K562 (cell line): Measurements from ENCODE around the gene GRPEL2. TPM values are rescaled to one million over a fixed set of nuclear protein-coding genes. Genes with fewer than 3 reads are reported as not detected.
A peak's percentile ranks its signal among the peaks of the same experiment; 100 is the strongest.

Experiments
- ARID2 ChIP-seq: fragments of 450-650 bp; IDR thresholded peaks from 2 replicates; pipeline ENCODE4 v1.6.1; 2017; ENCODE audit warnings: antibody characterized with exemption, mild to moderate bottlenecking
- CHD2 ChIP-seq: IDR thresholded peaks from 2 replicates; pipeline ENCODE4 v1.6.1; 2011; ENCODE audit warnings: low read depth, low read length
- COPS2 ChIP-seq: fragments of 450-650 bp; conservative IDR thresholded peaks from 2 replicates; pipeline ENCODE4 v1.6.1; 2016; ENCODE audit warnings: mild to moderate bottlenecking, moderate library complexity
- GTF2E2 ChIP-seq: fragments of 200-800 bp; sonication (Bioruptor generic); IDR thresholded peaks from 2 replicates; pipeline ENCODE4 v1.6.1; 2016; ENCODE audit warnings: missing genetic modification characterization, missing compliant biosample characterization
- KAT7 ChIP-seq: sonication (generic); formaldehyde crosslinking; IDR thresholded peaks from 2 replicates; pipeline ENCODE4 v1.8.0; 2022; ENCODE audit warnings: missing genetic modification reagents, mild to moderate bottlenecking, borderline replicate concordance
- LARP7 ChIP-seq: fragments of 450-650 bp; IDR thresholded peaks from 2 replicates; pipeline ENCODE4 v1.6.1; 2016
- NCOR1 ChIP-seq: fragments of 450-650 bp; IDR thresholded peaks from 2 replicates; pipeline ENCODE4 v1.6.1; 2016; ENCODE audit warnings: mild to moderate bottlenecking, moderate library complexity
- PHB ChIP-seq: fragments of 250-450 bp; sonication (Bioruptor Pico); IDR thresholded peaks from 2 replicates; pipeline ENCODE4 v1.5.0; 2021
- POLR3A ChIP-seq: IDR thresholded peaks from 2 replicates; pipeline ENCODE4 v1.6.1; 2011; ENCODE audit warnings: borderline replicate concordance, mild to moderate bottlenecking, moderate library complexity; ENCODE audit not compliant: insufficient read length, insufficient read depth; ENCODE audit errors: extremely low read depth
- RBM17 ChIP-seq: fragments of 200-400 bp; formaldehyde crosslinking; IDR thresholded peaks from 2 replicates; pipeline ENCODE4 v1.6.1; 2017; ENCODE audit warnings: low read depth, mild to moderate bottlenecking, low read length, borderline replicate concordance
- RBM22 ChIP-seq: fragments of 200-400 bp; formaldehyde crosslinking; IDR thresholded peaks from 2 replicates; pipeline ENCODE4 v1.6.1; 2018; ENCODE audit warnings: low read length, low read depth; ENCODE audit not compliant: poor library complexity, severe bottlenecking
- SOX6 ChIP-seq: fragments of 450-650 bp; IDR thresholded peaks from 2 replicates; pipeline ENCODE4 v1.6.1; 2014; ENCODE audit warnings: mild to moderate bottlenecking
- SREBF2 ChIP-seq: sonication (generic); formaldehyde crosslinking; IDR thresholded peaks from 2 replicates; pipeline ENCODE4 v1.4.0; 2020; ENCODE audit warnings: mild to moderate bottlenecking, missing genetic modification reagents
- TAF7 ChIP-seq: fragments of 450-650 bp; IDR thresholded peaks from 2 replicates; pipeline ENCODE4 v1.6.1; 2016; ENCODE audit warnings: missing genetic modification characterization, missing compliant biosample characterization
- TCF7 ChIP-seq: sonication (generic); IDR thresholded peaks from 2 replicates; pipeline ENCODE4 v1.6.1; 2016; ENCODE audit warnings: antibody characterized with exemption, borderline replicate concordance
- ZNF133 ChIP-seq: fragments of 250-450 bp; sonication (Bioruptor Pico); IDR thresholded peaks from 2 replicates; pipeline ENCODE4 v1.4.0; 2020; ENCODE audit warnings: mild to moderate bottlenecking
- ZNF23 ChIP-seq: fragments of 250-450 bp; sonication (Bioruptor Pico); IDR thresholded peaks from 2 replicates; pipeline ENCODE4 v1.4.0; 2020; ENCODE audit warnings: mild to moderate bottlenecking
- ZNF57 ChIP-seq: fragments of 450-650 bp; formaldehyde crosslinking; IDR thresholded peaks from 2 replicates; pipeline ENCODE4 v1.4.0; 2020; ENCODE audit warnings: mild to moderate bottlenecking, moderate library complexity
- polyA plus RNA-seq, 8 experiments: library from polyadenylated mRNA; depleted of rRNA in 4 of 8; stranded (reverse) in 5 of 8; unstranded in 3 of 8; fragments of >200 nt; fragmentation: Nextera tagmentation in 2 of 8; fragmentation: Illumina TruSeq in 1 of 8; extraction: Ambion mirVana in 2 of 8; extraction: Trizol in 1 of 8; gene quantifications; 2 replicates each; pipeline versions ENCODE4 v1.2.1 to v1.2.3, GENCODE V29; 2011 to 2014; ENCODE audit warnings: inconsistent platforms in 1 of 8, missing spikeins in 1 of 8
- total RNA-seq, 7 experiments: library from RNA; depleted of rRNA in 6 of 7; stranded (reverse); fragments of >200 nt in 6 of 7; fragmentation: Illumina TruSeq in 2 of 7; extraction: Trizol in 2 of 7; gene quantifications; 2 replicates each; pipeline versions ENCODE4 v1.2.1 to v1.2.3, GENCODE V29; 2011 to 2021; ENCODE audit warnings: low replicate concordance in 1 of 7
- TF ChIP-seq, protein P1 (sequence below), 2 experiments: IDR thresholded peaks; 2 replicates each; pipeline ENCODE4 v1.6.1; 2012; ENCODE audit warnings: improper control_type of control experiment in 2 of 2, low read depth in 2 of 2, low read length in 2 of 2, borderline replicate concordance in 1 of 2
- TF ChIP-seq, protein P2 (sequence below): fragments of 250-450 bp; sonication (Bioruptor Pico); IDR thresholded peaks from 2 replicates; pipeline ENCODE4 v1.4.0; 2020
- TF ChIP-seq, protein P3 (sequence below): fragments of 250-450 bp; sonication (Bioruptor Pico); IDR thresholded peaks from 2 replicates; pipeline ENCODE4 v1.8.0; 2022; ENCODE audit warnings: inconsistent platforms

GRPEL2 gene
- total and polyA plus RNA-seq, 9 of the 15 experiments (the other 6 are each of a cell fraction or from before 2014, with no cell fraction given): 11.2 to 40.5 (median 25.8) TPM

DNA sequence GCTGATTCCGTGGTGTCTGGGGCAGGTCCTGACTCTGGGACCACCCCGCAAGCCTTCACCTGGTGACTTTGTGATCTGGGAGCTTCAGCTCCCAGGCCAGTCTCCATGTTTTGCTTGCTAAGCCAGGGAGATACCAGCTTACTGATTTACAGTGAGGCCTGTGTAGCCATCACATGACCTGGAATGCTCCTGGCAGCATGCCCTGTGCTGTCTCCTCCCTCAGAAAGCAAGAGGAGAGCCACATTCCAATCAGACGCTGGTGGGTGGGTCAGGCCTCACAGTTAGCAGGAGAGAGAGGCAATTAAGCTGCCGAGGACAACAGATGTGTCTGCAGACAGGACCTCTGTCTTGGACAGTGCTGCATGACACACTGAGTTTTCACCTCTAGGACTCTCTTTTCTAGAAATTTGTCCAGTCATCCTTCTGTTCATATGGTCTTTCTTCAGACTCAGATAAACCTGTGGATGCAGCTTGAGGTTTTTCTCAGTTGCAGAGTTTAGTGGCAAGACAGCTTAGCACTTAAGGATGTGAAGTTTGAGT, 24.4 kb upstream of the GRPEL2 start (continued):
- TF ChIP-seq, protein P1, sequence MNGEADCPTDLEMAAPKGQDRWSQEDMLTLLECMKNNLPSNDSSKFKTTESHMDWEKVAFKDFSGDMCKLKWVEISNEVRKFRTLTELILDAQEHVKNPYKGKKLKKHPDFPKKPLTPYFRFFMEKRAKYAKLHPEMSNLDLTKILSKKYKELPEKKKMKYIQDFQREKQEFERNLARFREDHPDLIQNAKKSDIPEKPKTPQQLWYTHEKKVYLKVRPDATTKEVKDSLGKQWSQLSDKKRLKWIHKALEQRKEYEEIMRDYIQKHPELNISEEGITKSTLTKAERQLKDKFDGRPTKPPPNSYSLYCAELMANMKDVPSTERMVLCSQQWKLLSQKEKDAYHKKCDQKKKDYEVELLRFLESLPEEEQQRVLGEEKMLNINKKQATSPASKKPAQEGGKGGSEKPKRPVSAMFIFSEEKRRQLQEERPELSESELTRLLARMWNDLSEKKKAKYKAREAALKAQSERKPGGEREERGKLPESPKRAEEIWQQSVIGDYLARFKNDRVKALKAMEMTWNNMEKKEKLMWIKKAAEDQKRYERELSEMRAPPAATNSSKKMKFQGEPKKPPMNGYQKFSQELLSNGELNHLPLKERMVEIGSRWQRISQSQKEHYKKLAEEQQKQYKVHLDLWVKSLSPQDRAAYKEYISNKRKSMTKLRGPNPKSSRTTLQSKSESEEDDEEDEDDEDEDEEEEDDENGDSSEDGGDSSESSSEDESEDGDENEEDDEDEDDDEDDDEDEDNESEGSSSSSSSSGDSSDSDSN (IDR thresholded peaks at IDR 0.05; ENCODE audit: borderline replicate concordance in 1 of 2, low read depth in 2 of 2, low read length in 2 of 2): no peak
- no peak for TF ChIP-seq RBM17
- no peak for TF ChIP-seq KAT7
- TF ChIP-seq ZNF133: no peak
- TF ChIP-seq PHB: no peak
- TF ChIP-seq NCOR1: peak; percentile 86
- TF ChIP-seq ARID2: no peak
- peak; percentile 81 for TF ChIP-seq SOX6
- TF ChIP-seq SREBF2 (CRISPR knock-in tag): no peak
- TF ChIP-seq COPS2: no peak
- no peak for TF ChIP-seq CHD2
- no peak for TF ChIP-seq ZNF57 (CRISPR knock-in tag)
- peak; percentile 11; the same call in 1 of the 2 replicates for TF ChIP-seq GTF2E2
- TF ChIP-seq, protein P2, sequence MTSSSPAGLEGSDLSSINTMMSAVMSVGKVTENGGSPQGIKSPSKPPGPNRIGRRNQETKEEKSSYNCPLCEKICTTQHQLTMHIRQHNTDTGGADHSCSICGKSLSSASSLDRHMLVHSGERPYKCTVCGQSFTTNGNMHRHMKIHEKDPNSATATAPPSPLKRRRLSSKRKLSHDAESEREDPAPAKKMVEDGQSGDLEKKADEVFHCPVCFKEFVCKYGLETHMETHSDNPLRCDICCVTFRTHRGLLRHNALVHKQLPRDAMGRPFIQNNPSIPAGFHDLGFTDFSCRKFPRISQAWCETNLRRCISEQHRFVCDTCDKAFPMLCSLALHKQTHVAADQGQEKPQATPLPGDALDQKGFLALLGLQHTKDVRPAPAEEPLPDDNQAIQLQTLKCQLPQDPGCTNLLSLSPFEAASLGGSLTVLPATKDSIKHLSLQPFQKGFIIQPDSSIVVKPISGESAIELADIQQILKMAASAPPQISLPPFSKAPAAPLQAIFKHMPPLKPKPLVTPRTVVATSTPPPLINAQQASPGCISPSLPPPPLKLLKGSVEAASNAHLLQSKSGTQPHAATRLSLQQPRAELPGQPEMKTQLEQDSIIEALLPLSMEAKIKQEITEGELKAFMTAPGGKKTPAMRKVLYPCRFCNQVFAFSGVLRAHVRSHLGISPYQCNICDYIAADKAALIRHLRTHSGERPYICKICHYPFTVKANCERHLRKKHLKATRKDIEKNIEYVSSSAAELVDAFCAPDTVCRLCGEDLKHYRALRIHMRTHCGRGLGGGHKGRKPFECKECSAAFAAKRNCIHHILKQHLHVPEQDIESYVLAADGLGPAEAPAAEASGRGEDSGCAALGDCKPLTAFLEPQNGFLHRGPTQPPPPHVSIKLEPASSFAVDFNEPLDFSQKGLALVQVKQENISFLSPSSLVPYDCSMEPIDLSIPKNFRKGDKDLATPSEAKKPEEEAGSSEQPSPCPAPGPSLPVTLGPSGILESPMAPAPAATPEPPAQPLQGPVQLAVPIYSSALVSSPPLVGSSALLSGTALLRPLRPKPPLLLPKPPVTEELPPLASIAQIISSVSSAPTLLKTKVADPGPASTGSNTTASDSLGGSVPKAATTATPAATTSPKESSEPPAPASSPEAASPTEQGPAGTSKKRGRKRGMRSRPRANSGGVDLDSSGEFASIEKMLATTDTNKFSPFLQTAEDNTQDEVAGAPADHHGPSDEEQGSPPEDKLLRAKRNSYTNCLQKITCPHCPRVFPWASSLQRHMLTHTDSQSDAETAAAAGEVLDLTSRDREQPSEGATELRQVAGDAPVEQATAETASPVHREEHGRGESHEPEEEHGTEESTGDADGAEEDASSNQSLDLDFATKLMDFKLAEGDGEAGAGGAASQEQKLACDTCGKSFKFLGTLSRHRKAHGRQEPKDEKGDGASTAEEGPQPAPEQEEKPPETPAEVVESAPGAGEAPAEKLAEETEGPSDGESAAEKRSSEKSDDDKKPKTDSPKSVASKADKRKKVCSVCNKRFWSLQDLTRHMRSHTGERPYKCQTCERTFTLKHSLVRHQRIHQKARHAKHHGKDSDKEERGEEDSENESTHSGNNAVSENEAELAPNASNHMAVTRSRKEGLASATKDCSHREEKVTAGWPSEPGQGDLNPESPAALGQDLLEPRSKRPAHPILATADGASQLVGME: no peak
- 0 out of 2 replicates have a peak, but pooled peaks have one; percentile 16 for TF ChIP-seq TAF7 (tag)
- TF ChIP-seq, protein P3, sequence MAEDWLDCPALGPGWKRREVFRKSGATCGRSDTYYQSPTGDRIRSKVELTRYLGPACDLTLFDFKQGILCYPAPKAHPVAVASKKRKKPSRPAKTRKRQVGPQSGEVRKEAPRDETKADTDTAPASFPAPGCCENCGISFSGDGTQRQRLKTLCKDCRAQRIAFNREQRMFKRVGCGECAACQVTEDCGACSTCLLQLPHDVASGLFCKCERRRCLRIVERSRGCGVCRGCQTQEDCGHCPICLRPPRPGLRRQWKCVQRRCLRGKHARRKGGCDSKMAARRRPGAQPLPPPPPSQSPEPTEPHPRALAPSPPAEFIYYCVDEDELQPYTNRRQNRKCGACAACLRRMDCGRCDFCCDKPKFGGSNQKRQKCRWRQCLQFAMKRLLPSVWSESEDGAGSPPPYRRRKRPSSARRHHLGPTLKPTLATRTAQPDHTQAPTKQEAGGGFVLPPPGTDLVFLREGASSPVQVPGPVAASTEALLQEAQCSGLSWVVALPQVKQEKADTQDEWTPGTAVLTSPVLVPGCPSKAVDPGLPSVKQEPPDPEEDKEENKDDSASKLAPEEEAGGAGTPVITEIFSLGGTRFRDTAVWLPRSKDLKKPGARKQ (CRISPR knock-in tag): no peak
- TF ChIP-seq LARP7: no peak
- no peak for TF ChIP-seq RBM22
- no peak for TF ChIP-seq TCF7
- no peak for TF ChIP-seq ZNF23
- TF ChIP-seq POLR3A: no peak
